GM06990 (cell line): ENCODE data around the gene PIP5K1B.

Experiments used
- DNase-seq: peaks from one replicate; pipeline ENCODE4 v3.0.0-alpha.2; 2011; ENCODE audit not compliant: insufficient read length; ENCODE audit errors: extremely low read depth
- H3K27me3 ChIP-seq: replicated peaks from 2 replicates; pipeline ENCODE4 v1.6.0; 2011; ENCODE audit warnings: low read length; ENCODE audit not compliant: control insufficient read depth, insufficient read depth
- H3K36me3 ChIP-seq: 2 replicates; pipeline ENCODE4 v1.5.1; 2011; ENCODE audit warnings: low read length; ENCODE audit not compliant: control insufficient read depth, insufficient read depth
- H3K4me3 ChIP-seq: replicated peaks from 2 replicates; pipeline ENCODE4 v1.5.1; 2011; ENCODE audit warnings: low read depth, mild to moderate bottlenecking, control low read depth, low read length
- TF ChIP-seq, protein P1 (sequence below): IDR thresholded peaks from 2 replicates; pipeline ENCODE4 v1.5.1; 2011; ENCODE audit warnings: low read length, control low read depth, mild to moderate bottlenecking, inconsistent platforms; ENCODE audit not compliant: insufficient read depth, poor library complexity, severe bottlenecking

Gene PIP5K1B

DNA sequence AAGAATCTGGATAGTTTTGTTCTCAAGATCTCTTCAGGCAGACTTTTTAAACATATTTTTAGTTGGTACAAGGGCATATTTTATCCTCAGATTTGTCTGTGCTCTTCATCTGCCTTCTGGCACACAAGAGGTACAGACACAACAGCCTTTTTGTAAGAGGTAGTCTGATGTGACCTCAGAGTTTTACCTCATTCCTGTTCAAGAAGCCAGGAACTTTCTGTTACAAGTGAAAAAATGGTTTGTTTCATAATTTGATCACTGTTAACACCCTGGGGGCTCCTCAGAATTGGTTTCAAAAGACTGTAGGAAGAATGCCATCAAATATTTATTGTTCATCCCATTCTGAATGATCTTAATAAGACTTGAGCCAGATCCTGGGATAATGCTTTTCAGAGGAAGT, 172.2 kb downstream of the PIP5K1B start:
- DNase-seq = no peak
- Histone ChIP-seq H3K27me3 (no peaks in the 10 kb centered on the region), H3K4me3 (no peak overlapping the region), H3K36me3 (no peaks in the 10 kb centered on the region)
- TF ChIP-seq, protein P1, sequence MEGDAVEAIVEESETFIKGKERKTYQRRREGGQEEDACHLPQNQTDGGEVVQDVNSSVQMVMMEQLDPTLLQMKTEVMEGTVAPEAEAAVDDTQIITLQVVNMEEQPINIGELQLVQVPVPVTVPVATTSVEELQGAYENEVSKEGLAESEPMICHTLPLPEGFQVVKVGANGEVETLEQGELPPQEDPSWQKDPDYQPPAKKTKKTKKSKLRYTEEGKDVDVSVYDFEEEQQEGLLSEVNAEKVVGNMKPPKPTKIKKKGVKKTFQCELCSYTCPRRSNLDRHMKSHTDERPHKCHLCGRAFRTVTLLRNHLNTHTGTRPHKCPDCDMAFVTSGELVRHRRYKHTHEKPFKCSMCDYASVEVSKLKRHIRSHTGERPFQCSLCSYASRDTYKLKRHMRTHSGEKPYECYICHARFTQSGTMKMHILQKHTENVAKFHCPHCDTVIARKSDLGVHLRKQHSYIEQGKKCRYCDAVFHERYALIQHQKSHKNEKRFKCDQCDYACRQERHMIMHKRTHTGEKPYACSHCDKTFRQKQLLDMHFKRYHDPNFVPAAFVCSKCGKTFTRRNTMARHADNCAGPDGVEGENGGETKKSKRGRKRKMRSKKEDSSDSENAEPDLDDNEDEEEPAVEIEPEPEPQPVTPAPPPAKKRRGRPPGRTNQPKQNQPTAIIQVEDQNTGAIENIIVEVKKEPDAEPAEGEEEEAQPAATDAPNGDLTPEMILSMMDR = no peak

DNA sequence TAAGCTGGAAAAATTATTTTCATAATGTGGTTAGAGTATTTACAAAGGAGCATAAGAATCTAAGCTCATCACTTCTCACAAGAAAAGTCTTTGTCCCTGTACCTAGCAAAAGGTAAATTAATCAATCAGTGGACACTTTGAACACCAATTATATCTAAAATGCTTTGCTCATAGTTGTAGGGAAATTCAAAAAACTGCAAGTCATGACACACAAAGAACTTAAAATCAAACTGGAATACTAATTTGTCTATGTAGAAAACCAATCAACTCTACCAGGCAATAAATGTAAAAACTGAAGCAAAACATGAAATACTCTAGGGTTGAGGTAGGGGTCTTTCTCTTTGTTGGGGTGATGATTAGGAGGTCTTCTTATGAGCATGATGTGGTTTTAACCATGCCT, 173.4 kb downstream of the PIP5K1B start:
- DNase-seq = no peak
- Histone ChIP-seq H3K36me3 (no peaks in the 10 kb centered on the region), H3K27me3 (no peaks in the 10 kb centered on the region), H3K4me3 (no peak overlapping the region)
- TF ChIP-seq, protein P1 = no peak

DNA sequence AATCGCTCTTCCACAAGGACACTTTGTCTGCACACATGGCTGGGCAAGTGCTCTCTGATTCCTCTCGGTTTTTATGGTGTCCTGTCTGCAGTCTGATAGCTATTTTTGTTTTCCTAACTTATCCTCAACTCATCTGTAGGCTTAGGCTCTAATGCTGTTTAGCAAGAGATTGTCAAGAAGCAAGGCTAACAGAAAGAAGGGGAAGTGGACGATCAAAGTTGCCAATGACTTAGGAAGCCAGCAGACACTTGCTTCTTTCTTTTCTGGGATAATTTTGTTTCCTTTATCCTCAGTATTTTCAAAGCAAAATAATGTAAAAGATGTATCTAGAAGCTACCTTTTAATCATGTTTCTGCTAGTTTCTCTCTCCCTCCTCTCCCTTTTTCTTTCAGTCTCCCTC, 178.2 kb downstream of the PIP5K1B start:
- no peaks in the 10 kb centered on the region for H3K27me3 ChIP-seq
- TF ChIP-seq, protein P1 = no peak
- no peak for DNase-seq

DNA sequence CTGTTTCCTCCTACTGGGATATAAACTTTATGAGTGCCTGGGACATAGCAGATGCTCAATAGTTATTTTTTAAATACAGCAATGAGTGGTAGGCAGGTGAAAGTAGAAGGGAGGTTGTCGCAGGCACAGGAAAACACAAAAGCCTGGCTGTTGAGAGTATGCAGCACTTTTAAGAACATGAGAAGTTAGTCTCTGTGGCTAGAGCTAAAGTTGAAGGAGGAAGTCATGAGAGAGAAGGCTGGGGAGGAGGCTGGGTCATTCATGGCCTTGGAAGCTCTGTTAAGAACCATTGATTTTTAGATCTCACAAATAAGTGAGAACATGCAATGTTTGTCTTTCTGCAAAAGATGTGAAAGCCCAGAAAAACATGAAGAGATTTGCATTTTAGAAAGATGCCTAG, 182.2 kb downstream of the PIP5K1B start:
- no peaks in the 10 kb centered on the region for H3K27me3 ChIP-seq
- TF ChIP-seq, protein P1 = no peak
- H3K36me3 ChIP-seq = no peaks in the 10 kb centered on the region; the same call in 1 of the 2 replicates
- H3K4me3 ChIP-seq = no peak overlapping the region
- no peak for DNase-seq

More for the DNA sequence above, 178.2 kb downstream of the PIP5K1B start:
- no peak overlapping the region for H3K4me3 ChIP-seq
- H3K36me3 ChIP-seq = no peaks in the 10 kb centered on the region

DNA sequence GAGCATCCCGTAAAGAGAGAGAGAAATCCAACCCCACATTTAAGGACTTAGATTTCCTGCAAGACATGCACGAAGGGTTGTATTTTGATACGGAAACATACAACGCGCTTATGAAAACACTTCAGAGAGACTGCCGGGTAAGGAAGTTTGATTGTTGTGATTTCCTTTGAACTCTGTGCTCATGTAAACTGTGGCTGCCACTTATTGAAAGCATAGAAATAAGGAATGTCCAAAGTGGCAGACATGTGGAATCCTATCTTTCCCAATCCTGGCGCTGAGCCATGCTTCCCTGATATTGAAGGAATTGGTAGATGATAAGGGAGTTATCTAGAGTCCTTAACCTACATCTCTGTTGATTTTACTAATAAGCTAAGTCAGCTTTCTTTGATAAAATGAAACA, 189.5 kb downstream of the PIP5K1B start:
- DNase-seq = no peak
- TF ChIP-seq, protein P1 = no peak
- no peaks in the 10 kb centered on the region for H3K27me3 ChIP-seq
- no peak overlapping the region for H3K4me3 ChIP-seq
- no peaks in the 10 kb centered on the region for H3K36me3 ChIP-seq

DNA sequence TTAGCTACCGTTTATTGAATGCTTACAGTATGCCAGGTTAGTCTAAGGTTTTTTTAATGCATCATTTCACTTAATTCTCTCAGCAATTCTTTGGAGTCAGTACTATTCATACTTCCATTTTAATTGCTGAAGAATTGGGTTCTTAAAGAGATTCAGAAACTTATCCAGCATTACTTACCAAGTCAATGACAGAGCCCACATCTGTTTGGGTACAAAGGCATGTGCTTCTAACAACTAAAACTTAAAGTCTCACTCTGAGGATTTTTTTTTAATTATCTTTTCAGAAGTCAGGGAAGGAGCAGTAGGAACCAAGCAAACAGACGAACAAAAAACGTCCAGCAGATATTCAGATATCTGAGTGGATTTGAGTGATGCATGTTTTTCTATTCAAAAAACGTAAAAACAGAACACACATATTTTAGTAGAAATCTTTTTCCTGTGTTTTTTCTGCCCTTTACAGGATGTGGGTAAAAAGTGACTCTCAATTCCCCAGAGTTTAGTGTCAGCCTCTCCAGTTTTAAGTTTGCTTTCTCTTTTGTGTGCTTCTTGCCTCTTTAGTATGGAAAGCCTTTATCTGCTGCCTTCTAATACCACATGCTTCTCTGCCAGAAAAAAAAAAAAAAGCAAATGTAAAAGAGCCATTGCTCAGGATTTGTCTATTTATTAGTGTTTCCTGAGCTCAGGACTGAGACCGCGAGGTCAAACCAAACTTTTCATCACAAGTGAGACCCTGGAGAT, 190.9 kb downstream of the PIP5K1B start:
- peak; percentile 33 for DNase-seq
- H3K27me3 ChIP-seq = no peaks in the 10 kb centered on the region
- H3K4me3 ChIP-seq = peak overlapping the region; percentile 7; the same call in 1 of the 2 replicates
- no peaks in the 10 kb centered on the region for H3K36me3 ChIP-seq
- TF ChIP-seq, protein P1 = no peak
